Stimulated activated CD8-positive, alpha-beta memory T cell treated with anti-CD3 and anti-CD28 coated beads, Interleukin-7, amount 100 ng/mL, for 48 hours (primary cell): ENCODE results near the gene NDRG3.
A peak's percentile ranks its signal among the peaks of the same experiment; 100 is the strongest.
"Not testable (repeated sequence)": the region's sequence is repeated elsewhere in the genome, so short reads cannot be mapped to it uniquely, and the experiment has no call there.

Source experiments
- DNase-seq, 2 donors: peaks; one replicate each; pipeline ENCODE4 v3.0.0-alpha.2; 2020; ENCODE audit warnings: low read depth in 1 of 2; ENCODE audit errors: extremely low read depth in 1 of 2

Gene NDRG3

DNA sequence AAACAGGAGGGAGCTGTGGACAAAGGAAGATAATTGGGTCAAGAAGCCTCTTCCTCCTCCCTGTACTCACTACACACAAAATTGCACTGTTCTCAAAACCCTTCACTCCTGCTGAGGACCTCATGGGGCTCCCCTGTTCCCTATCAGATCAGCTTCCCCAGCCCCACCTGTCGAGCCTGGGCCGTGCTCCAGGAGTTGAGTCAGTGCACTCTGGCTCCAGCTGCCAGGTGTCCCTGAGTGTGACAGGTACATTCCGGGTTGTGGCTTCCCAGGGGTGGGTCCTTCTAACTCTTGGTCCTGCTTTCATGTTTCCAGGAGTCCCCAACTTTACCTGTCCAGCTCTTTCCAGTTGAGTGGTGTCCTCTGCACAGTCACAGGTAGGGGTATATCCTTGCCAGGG, 131.9 kb downstream of the NDRG3 start:
- DNase-seq: no peak

DNA sequence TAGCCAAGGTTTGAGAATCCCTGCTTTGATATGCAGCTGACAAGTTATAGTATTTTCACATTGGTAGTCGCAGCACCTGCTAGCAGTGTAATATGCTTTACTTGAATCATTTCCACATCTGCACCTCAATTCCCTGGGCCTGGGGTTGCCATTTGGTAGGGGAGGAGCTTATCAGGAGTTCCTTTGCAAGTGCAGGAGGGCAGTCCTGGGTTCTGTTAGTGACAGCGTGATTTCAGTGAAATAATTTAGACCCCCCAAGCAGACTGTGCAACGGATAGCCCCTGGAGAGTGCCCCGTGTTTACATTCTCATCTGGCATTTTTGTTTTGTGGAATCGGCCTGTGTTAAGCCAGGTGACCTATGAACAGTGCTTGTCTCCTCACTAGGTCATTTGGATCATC, 134.3 kb downstream of the NDRG3 start:
- DNase-seq: no peak

DNA sequence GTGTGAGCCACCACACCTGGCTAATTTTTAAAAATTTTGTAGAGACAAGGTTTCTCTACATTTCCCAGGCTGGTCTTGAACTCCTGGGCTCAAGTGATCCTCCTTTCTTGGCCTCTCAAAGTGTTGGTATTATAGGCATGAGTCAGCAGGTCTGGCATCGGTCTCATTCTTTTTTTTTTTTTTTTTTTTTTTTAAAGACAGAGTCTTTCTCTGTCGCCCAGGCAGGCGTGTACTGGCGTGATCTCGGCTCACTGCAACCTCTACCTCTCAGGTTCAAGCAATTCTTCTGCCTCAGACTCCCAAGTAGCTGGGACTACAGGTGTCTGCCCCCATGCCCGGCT, 137.5 kb downstream of the NDRG3 start:
- DNase-seq: not testable (repeated sequence)

DNA sequence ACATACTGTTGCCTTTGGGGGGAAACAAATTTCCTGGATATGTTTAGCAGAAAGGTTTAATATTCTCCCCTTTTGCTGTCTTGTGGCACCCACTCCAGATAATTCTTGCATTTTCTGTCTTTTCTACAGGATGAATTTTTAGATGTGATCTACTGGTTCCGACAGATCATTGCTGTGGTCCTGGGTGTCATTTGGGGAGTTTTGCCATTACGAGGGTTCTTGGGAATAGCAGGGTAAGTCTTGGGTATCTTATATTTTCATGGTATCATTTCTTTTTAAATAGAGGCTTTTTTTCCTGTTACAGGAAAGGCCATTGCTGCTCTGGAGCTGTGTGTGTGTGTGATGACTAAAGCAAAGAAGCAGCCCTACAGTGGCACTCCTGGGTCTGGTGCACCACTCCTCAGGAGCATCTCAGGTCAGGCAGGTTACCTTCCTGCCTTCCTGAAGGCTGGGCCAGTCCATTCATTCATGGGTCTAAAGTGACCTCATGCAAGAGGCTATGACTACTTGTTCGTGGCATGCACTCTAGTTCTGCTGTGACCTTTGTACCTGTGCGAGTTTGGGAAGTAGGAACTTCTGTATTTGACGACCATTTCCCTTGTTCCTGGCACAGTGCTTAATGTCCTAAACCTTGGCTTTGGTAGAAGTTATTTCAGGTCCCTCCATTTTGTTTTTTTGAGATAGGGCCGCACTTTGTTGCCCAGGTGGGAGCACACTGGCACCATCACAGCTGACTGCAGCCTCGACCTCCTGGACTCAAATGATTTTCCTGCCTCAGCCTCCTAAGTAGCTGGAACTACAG, 138.1 kb downstream of the NDRG3 start:
- DNase-seq: no peak

DNA sequence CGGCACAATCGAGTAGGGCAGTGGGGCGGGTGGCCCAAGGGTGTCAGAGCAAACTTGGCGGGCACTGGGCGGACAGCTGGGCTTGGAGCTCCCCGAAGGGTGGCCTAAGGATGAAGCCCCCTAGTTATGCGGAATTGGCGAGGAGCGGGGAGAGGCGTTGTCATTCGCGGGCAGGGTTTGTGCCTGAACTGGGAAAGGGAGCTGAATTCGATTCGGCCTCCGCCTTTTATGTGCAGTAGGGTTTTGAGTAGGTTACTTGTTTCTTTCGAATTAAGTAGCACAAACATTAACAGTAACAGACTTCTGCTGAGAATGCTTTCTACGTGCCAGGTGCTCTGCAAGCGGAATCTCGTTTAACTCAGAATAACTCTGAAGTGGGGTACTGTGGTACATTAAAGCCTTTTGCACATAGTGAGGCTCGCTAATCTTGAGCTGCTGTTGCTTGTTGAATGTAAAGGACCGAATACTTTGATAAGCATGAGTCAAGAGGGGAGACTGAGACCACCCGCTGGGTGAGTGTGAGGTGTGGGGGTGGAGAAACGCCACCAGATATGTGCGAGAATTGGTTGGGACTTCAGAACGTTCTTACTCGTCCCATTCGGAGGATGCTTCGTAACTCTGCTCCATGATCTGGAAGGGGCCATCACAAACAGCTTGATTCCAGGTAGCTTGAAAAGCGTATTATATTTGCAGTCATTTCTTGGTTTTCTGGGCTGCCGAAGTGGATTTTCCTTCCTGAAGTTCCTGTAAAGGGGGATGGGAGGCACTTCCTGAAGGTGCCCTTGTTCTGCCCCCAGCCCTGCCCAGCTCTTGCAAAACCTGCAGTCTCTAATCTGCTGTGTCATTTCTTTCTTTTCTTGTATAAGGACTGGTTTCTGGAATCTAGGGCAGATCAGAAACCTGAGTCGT, 139.5 kb downstream of the NDRG3 start:
- no peak for DNase-seq

DNA sequence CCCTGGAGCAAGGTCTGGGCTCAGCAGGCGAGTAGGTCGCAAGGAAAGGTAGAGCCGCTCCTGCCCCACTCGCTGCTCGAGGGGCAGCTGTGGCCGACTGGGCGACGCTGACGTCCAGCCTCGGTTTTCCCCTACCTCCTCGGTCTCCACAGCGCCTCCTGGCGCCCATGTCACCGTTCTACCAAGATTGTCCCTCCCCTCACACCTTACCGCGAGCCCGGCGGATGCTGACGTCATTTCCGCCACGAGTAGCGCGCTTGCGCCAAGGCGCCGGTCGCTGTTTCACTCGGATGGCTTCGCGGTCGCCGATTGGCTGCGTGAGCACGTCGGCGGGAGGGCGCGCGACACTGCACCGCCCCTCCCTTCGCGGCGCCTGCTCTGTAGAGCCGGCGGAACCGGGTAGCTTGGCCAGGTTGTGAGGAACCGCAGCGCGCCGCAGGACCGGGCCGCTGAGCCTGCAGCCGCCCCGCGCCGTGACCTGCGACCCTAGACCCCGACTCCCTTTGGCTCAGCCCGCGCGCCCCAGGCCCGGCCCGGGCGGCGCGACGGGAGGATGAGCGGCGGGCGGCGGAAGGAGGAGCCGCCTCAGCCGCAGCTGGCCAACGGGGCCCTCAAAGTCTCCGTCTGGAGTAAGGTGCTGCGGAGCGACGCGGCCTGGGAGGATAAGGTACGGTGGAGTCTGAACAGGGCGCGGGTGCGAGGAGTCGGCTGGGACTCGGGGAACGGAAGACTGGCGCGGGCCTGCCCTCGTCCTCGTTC, 140.3 kb downstream of the NDRG3 start, which contains the start of gene RAB5IF:
TSS of gene RAB5IF (plus strand) at position 381 of the 759 bp plus-strand sequence. CDS start at position 554, 173 bp downstream.
- DNase-seq: peak; percentile 98 to 99

DNA sequence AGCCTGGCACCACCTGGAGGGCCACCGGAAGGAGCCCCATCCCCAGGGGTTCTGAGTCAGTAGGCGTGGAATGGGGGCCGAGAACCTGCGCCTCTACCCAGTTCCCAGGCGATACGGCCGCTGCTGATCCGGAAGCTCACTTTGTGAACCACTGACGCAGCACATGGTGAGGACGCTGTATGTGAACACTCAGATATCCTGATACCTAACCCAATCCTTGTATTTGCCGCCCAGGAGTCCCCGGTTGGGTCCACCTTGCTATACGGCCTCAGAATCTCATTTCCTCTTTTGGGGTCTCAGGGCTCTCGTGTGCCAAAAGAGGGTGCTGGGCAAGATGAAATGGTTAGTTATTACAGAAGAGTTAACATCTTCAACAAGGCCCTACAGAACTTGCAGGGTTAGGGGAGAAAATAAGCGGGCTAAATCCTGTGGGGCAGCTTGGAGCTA, 140.9 kb downstream of the NDRG3 start:
- DNase-seq: peak in 1 of 2 donors; percentile 40
